Endothelial cell of umbilical vein (primary cell): ENCODE data around the gene ZAR1. TPM values are rescaled to one million over a fixed set of nuclear protein-coding genes. Genes with fewer than 3 reads are reported as not detected.

Experiments used
- BruUV-seq: library from RNA; stranded (reverse); fragments of 400-500 nt; replicated peaks from 2 replicates; lab custom pipeline; 2021; lab: Mats Ljungman, UMichigan
- CTCF ChIA-PET: fragments of 300-600, 350-600 bp; sonication (Branson Sonifier 250); formaldehyde crosslinking; loops from one replicate; lab custom pipeline; 2021; ENCODE audit warnings: antibody characterized with exemption, inconsistent platforms; lab: Charles Lee
- POLR2A ChIA-PET: fragments of 300-600, 350-600 bp; sonication (Branson Sonifier 250); formaldehyde crosslinking; loops from one replicate; lab custom pipeline; 2021; ENCODE audit warnings: antibody characterized with exemption, inconsistent platforms; lab: Charles Lee
- DNase-seq: peaks from one replicate; pipeline ENCODE4 v3.0.0-alpha.2; 2011; ENCODE audit warnings: low read depth, low spot score
- FAIRE-seq: peaks from 2 replicates; lab custom pipeline; 2011; peaks lifted over from hg19 to GRCh38; lab: Jason Lieb, UNC
- H2AFZ ChIP-seq: 2 replicates; pipeline ENCODE4 v1.6.0; 2012; ENCODE audit warnings: low read depth, low read length, control low read depth, inconsistent platforms
- H3K27ac ChIP-seq: 2 replicates; pipeline ENCODE4 v1.5.1; 2011; ENCODE audit warnings: low read depth, mild to moderate bottlenecking, control low read depth, low read length, moderate library complexity; ENCODE audit not compliant: insufficient read depth
- H3K27me3 ChIP-seq, 2 experiments: 2 replicates each; pipeline versions ENCODE4 v1.6.0 to v1.6.1; 2011; ENCODE audit warnings: low read length in 2 of 2, mixed read lengths in 1 of 2; ENCODE audit not compliant: control insufficient read depth in 2 of 2, insufficient read depth in 2 of 2
- H3K36me3 ChIP-seq, 2 experiments: 2 replicates in 1 of 2; 3 replicates in 1 of 2; pipeline ENCODE4 v1.5.1; 2011; ENCODE audit warnings: low read length in 2 of 2, mild to moderate bottlenecking in 1 of 2, moderate library complexity in 1 of 2; ENCODE audit not compliant: control insufficient read depth in 2 of 2, insufficient read depth in 2 of 2; ENCODE audit errors: extremely low read depth in 1 of 2
- H3K4me1 ChIP-seq: 3 replicates; pipeline ENCODE4 v1.5.1; 2011; ENCODE audit warnings: mild to moderate bottlenecking, low read length; ENCODE audit not compliant: control insufficient read depth, insufficient read depth; ENCODE audit errors: extremely low read depth
- H3K4me2 ChIP-seq: 2 replicates; pipeline ENCODE4 v1.6.1; 2011; ENCODE audit warnings: low read length, control low read depth, mixed read lengths; ENCODE audit not compliant: insufficient read depth
- H3K4me3 ChIP-seq, 3 experiments: fragments of 200-600 bp in 1 of 3; sonication (generic), shearing (Covaris generic) in 1 of 3; replicated peaks in 1 of 3; 2 replicates each; pipeline ENCODE4 v1.5.1; 2011 to 2016; ENCODE audit warnings: control low read depth in 3 of 3, low read length in 3 of 3, mild to moderate bottlenecking in 2 of 3, inconsistent platforms in 1 of 3, low read depth in 1 of 3, moderate library complexity in 1 of 3; ENCODE audit not compliant: insufficient read depth in 1 of 3
- H3K79me2 ChIP-seq: 2 replicates; pipeline ENCODE4 v1.6.0; 2012; ENCODE audit warnings: low read length, inconsistent platforms; ENCODE audit not compliant: control insufficient read depth, insufficient read depth
- H3K9ac ChIP-seq: replicated peaks from 2 replicates; pipeline ENCODE3; 2011; ENCODE audit warnings: low read length, control low read depth; ENCODE audit not compliant: insufficient read depth; ENCODE audit errors: extremely low read depth
- H3K9me1 ChIP-seq: replicated peaks from 3 replicates; pipeline ENCODE4 v1.6.0; 2011; ENCODE audit warnings: mild to moderate bottlenecking, low read length; ENCODE audit not compliant: control insufficient read depth, insufficient read depth; ENCODE audit errors: extremely low read depth
- H3K9me3 ChIP-seq: replicated peaks from 2 replicates; pipeline ENCODE4 v1.5.1; 2012; ENCODE audit warnings: low read length, inconsistent platforms; ENCODE audit not compliant: control insufficient read depth, insufficient read depth
- H4K20me1 ChIP-seq: replicated peaks from 2 replicates; pipeline ENCODE3; 2011; ENCODE audit warnings: mild to moderate bottlenecking, low read length; ENCODE audit not compliant: control insufficient read depth, insufficient read depth; ENCODE audit errors: extremely low read depth
- CTCF ChIP-seq, 2 donors: IDR thresholded peaks; 1 replicate in 1 of 2; 2 replicates in 1 of 2; pipeline ENCODE4 v1.5.1; 2011; ENCODE audit warnings: low read length in 2 of 2, mild to moderate bottlenecking in 2 of 2, moderate library complexity in 2 of 2, control low read depth in 1 of 2, inconsistent platforms in 1 of 2, low read depth in 1 of 2; ENCODE audit not compliant: insufficient read depth in 1 of 2; ENCODE audit errors: extremely low read depth in 1 of 2
- EZH2 ChIP-seq: IDR thresholded peaks from 2 replicates; pipeline ENCODE4 v1.6.1; 2012; ENCODE audit warnings: borderline replicate concordance, low read depth, mild to moderate bottlenecking, moderate library complexity, low read length, inconsistent platforms; ENCODE audit not compliant: severe bottlenecking
- FOS ChIP-seq: IDR thresholded peaks from 2 replicates; pipeline ENCODE4 v1.6.1; 2011; ENCODE audit warnings: mild to moderate bottlenecking, low read length, moderate library complexity, borderline replicate concordance; ENCODE audit not compliant: insufficient read depth
- JUN ChIP-seq: IDR thresholded peaks from 2 replicates; pipeline ENCODE4 v1.6.1; 2011; ENCODE audit warnings: borderline replicate concordance, low read depth; ENCODE audit not compliant: insufficient read length, insufficient read depth
- MAX ChIP-seq: IDR thresholded peaks from 2 replicates; pipeline ENCODE4 v1.6.1; 2011; ENCODE audit not compliant: insufficient read depth, insufficient read length
- POLR2A ChIP-seq: IDR thresholded peaks from 2 replicates; pipeline ENCODE4 v1.6.1; 2012; ENCODE audit warnings: low read depth, mild to moderate bottlenecking, control low read depth, low read length
- POLR2AphosphoS5 ChIP-seq: IDR thresholded peaks from 2 replicates; pipeline ENCODE4 v1.6.1; 2012; ENCODE audit warnings: low read depth, mild to moderate bottlenecking, control low read depth, low read length, moderate library complexity; ENCODE audit not compliant: insufficient read depth
- dilution Hi-C: fragments of 300-500 bp; cut with MboI; formaldehyde crosslinking; loops from one replicate; pipeline ENCODE4 v1.15.0; 2019; ENCODE audit warnings: low sequenced_read_pairs; ENCODE audit not compliant: extremely low pct_ligation_motif_present
- intact Hi-C: fragments of 100-400 bp; cut with micrococcal nuclease; formaldehyde crosslinking; loops from one replicate; pipeline ENCODE4 v1.10.0; 2022
- polyA plus RNA-seq, 4 experiments: library from polyadenylated mRNA; depleted of rRNA in 3 of 4; stranded (reverse) in 3 of 4; unstranded in 1 of 4; fragments of >200 nt; gene quantifications; 2 replicates each; pipeline versions ENCODE4 v1.2.1 to v1.2.3, GENCODE V29; 2011 to 2012; ENCODE audit warnings: missing spikeins in 1 of 4
- total RNA-seq: library from RNA; stranded (reverse); gene quantifications from 2 replicates; pipeline ENCODE4 v1.2.3, GENCODE V29; 2021

Gene ZAR1
- total and polyA plus RNA-seq, 2 donors (not counting 3 experiments of a cell fraction or from before 2014, with no cell fraction given): not detected

GRCh38 chr4:48467442-48467841 lies 22.6 kb upstream of the ZAR1 start:
- Histone ChIP-seq H2AFZ (no peak overlapping the region), H3K4me2 (no peak overlapping the region), H3K4me3 (no peak overlapping the region)

More at GRCh38 chr4:48467442-48467841, 22.6 kb upstream of the ZAR1 start:
- H3K9me3 ChIP-seq: no peaks in the 10 kb centered on the region
- ChIA-PET POLR2A (no interaction called here), CTCF (interaction anchor here (1.4 to 1.5 kb wide), 2 partner anchors 9 kb away, joined by 3 to 6 read pairs; no protein-coding TSS in a partner anchor)
- H3K9ac ChIP-seq: no peak overlapping the region
- FAIRE-seq: no peak
- TF ChIP-seq CTCF (IDR thresholded peaks at IDR 0.05; ENCODE audit: extremely low read depth in 1 of 2, insufficient read depth in 1 of 2, low read depth in 1 of 2, low read length in 2 of 2): no peak
- TF ChIP-seq POLR2A: no peak
- TF ChIP-seq EZH2: no peak
- TF ChIP-seq FOS: no peak
- TF ChIP-seq MAX: no peak
- no peak for TF ChIP-seq JUN
- TF ChIP-seq POLR2AphosphoS5: no peak
- no peaks in the 10 kb centered on the region for H3K36me3 ChIP-seq
- intact Hi-C loops (no loop called here), dilution Hi-C loops (no loop called here)
- DNase-seq: no peak
- H4K20me1 ChIP-seq: no peaks in the 10 kb centered on the region
- peaks cover 13 to 15% of the 10 kb centered on the region in 2 experiments for H3K27me3 ChIP-seq
- BruUV-seq: no TSS peak
- H3K4me1 ChIP-seq: no peaks in the 10 kb centered on the region
- no peaks in the 10 kb centered on the region for H3K9me1 ChIP-seq
- H3K79me2 ChIP-seq: no peaks in the 10 kb centered on the region
- H3K27ac ChIP-seq: no peak overlapping the region
